ENCODE data around the gene LAMTOR5. TPM values are rescaled to one million over a fixed set of nuclear protein-coding genes. Genes with fewer than 3 reads are reported as not detected.
A peak's percentile ranks its signal among the peaks of the same experiment; 100 is the strongest.

LAMTOR5 gene
- total RNA-seq, 4 donors from 2014 or later: 46.1 to 119 (median 80.2) TPM

GRCh38 chr1:110387048-110387754 is 20.3 kb downstream of the LAMTOR5 start:
- DNase-seq: no peak
- Histone ChIP-seq H3K4me3 (replicated peaks in 1 of 3) (no peak overlapping the region), H3K27ac (no peak overlapping the region), H3K4me1 (peaks cover 0 to 5% of the 10 kb centered on the region in 2 donors), H3K27me3 (no peaks in the 10 kb centered on the region), H3K36me3 (no peaks in the 10 kb centered on the region), H3K9me3 (no peaks in the 10 kb centered on the region)
- intact Hi-C loops (cut with DNase I): no loop called here
- TF ChIP-seq POLR2A (IDR thresholded peaks at IDR 0.05): no peak
- TF ChIP-seq, protein P1, sequence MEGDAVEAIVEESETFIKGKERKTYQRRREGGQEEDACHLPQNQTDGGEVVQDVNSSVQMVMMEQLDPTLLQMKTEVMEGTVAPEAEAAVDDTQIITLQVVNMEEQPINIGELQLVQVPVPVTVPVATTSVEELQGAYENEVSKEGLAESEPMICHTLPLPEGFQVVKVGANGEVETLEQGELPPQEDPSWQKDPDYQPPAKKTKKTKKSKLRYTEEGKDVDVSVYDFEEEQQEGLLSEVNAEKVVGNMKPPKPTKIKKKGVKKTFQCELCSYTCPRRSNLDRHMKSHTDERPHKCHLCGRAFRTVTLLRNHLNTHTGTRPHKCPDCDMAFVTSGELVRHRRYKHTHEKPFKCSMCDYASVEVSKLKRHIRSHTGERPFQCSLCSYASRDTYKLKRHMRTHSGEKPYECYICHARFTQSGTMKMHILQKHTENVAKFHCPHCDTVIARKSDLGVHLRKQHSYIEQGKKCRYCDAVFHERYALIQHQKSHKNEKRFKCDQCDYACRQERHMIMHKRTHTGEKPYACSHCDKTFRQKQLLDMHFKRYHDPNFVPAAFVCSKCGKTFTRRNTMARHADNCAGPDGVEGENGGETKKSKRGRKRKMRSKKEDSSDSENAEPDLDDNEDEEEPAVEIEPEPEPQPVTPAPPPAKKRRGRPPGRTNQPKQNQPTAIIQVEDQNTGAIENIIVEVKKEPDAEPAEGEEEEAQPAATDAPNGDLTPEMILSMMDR (IDR thresholded peaks at IDR 0.05): no peak
- WGBS, 2 donors: 98 to 100% methylated on average over 1 of the region's 1 CpG

DNA sequence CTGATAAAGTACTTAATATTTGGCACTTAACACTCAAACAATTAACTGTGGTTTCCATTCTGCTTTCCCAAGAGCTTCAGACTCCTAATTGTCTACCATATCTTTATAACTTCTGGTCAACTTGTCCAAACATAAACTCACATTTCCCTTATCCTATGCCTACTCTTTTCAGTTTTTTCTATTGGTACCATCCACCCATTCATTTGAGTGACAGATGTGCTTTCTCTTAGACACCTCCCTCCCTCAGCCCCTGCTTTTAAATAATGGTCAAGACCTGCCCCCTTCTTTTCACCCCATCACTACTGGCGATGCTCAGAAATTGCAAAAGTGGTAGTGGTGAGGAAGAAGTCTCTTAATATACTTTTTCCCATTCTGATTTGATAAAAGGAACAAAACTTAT is 22.1 kb downstream of the LAMTOR5 start:
- no peaks in the 10 kb centered on the region for H3K9me3 ChIP-seq
- no peak overlapping the region for H3K27ac ChIP-seq
- intact Hi-C loops (cut with DNase I): no loop called here
- H3K36me3 ChIP-seq: no peaks in the 10 kb centered on the region
- no peaks in the 10 kb centered on the region for H3K4me1 ChIP-seq
- no peak for TF ChIP-seq POLR2A (IDR thresholded peaks at IDR 0.05)
- TF ChIP-seq, protein P1 (IDR thresholded peaks at IDR 0.05): no peak
- WGBS, 2 donors: 95 to 98% methylated on average over 1 of the region's 1 CpG
- DNase-seq: no peak
- H3K4me3 ChIP-seq (replicated peaks in 1 of 3): no peak overlapping the region
- no peaks in the 10 kb centered on the region for H3K27me3 ChIP-seq

GRCh38 chr1:110384581-110385321 is 22.7 kb downstream of the LAMTOR5 start:
- H3K27me3 ChIP-seq: no peaks in the 10 kb centered on the region
- H3K27ac ChIP-seq: peak overlapping the region in 1 of 3 donors; percentile 17
- H3K4me1 ChIP-seq: no peaks in the 10 kb centered on the region
- intact Hi-C loops (cut with DNase I): no loop called here
- H3K9me3 ChIP-seq: no peaks in the 10 kb centered on the region
- TF ChIP-seq POLR2A (IDR thresholded peaks at IDR 0.05): no peak
- TF ChIP-seq, protein P1 (IDR thresholded peaks at IDR 0.05): no peak
- H3K36me3 ChIP-seq: no peaks in the 10 kb centered on the region
- H3K4me3 ChIP-seq (replicated peaks in 1 of 3): no peak overlapping the region
- DNase-seq: no peak
- 97% methylated on average over 19 of the region's 19 CpGs for WGBS, 2 donors

GRCh38 chr1:110383251-110383990 is 24.1 kb downstream of the LAMTOR5 start:
- intact Hi-C loops (cut with DNase I): no loop called here
- H3K27ac ChIP-seq: peak overlapping the region in 2 of 3 donors; percentile 8 to 17
- no peak overlapping the region for H3K4me3 ChIP-seq (replicated peaks in 1 of 3)
- DNase-seq: no peak
- H3K36me3 ChIP-seq: no peaks in the 10 kb centered on the region
- 64 to 67% methylated on average over 5 of the region's 5 CpGs for WGBS, 2 donors
- no peaks in the 10 kb centered on the region for H3K9me3 ChIP-seq
- no peak for TF ChIP-seq POLR2A (IDR thresholded peaks at IDR 0.05)
- TF ChIP-seq, protein P1 (IDR thresholded peaks at IDR 0.05): no peak
- no peaks in the 10 kb centered on the region for H3K4me1 ChIP-seq
- no peaks in the 10 kb centered on the region for H3K27me3 ChIP-seq

Measured in thyroid gland (tissue), 4 donors.